Panc1 (cell line): Measurements from ENCODE around the gene RELL1. TPM values are rescaled to one million over a fixed set of nuclear protein-coding genes. Genes with fewer than 3 reads are reported as not detected.

Source experiments
- ATAC-seq: fragments of 200-7000 bp; cut with Tn5 transposase; 2 replicates; pipeline ENCODE4 v1.9.1; 2020; ENCODE audit warnings: mild to moderate bottlenecking, moderate library complexity
- BruUV-seq: library from RNA; stranded (reverse); fragments of 400-500 nt; replicated peaks from 2 replicates; lab custom pipeline; 2021; lab: Mats Ljungman, UMichigan
- CTCF ChIA-PET: fragments of 300-600 bp; sonication (Branson Sonifier 250); formaldehyde crosslinking; loops from one replicate; lab custom pipeline; 2022; ENCODE audit warnings: antibody characterized with exemption; lab: Charles Lee
- POLR2A ChIA-PET: fragments of 300-600 bp; sonication (Branson Sonifier 250); formaldehyde crosslinking; loops from one replicate; lab custom pipeline; 2022; ENCODE audit warnings: antibody characterized with exemption; lab: Charles Lee
- DNase-seq: peaks from one replicate; pipeline ENCODE4 v3.0.0-alpha.2; 2010; ENCODE audit warnings: low read depth, low spot score
- H3K27ac ChIP-seq: 2 replicates; pipeline ENCODE4 v1.5.1; 2011; ENCODE audit warnings: mild to moderate bottlenecking, low read length, inconsistent platforms
- H3K27me3 ChIP-seq: fragments of 200-500 bp; sonication (Bioruptor generic); 2 replicates; pipeline ENCODE4 v1.6.0; 2014; ENCODE audit warnings: low read length, inconsistent platforms; ENCODE audit not compliant: control insufficient read depth, insufficient read depth
- H3K36me3 ChIP-seq: fragments of 200-500 bp; sonication (Bioruptor generic); 2 replicates; pipeline ENCODE4 v1.5.1; 2014; ENCODE audit warnings: inconsistent platforms, mild to moderate bottlenecking, low read length, moderate library complexity; ENCODE audit not compliant: control insufficient read depth, insufficient read depth
- H3K4me1 ChIP-seq: 2 replicates; pipeline ENCODE4 v1.5.1; 2011; ENCODE audit warnings: inconsistent platforms, mild to moderate bottlenecking, low read length, moderate library complexity; ENCODE audit not compliant: control insufficient read depth, insufficient read depth
- H3K4me3 ChIP-seq, 2 experiments: 2 replicates each; pipeline ENCODE4 v1.5.1; 2011 to 2012; ENCODE audit warnings: low read depth in 2 of 2, low read length in 2 of 2, mild to moderate bottlenecking in 2 of 2, inconsistent platforms in 1 of 2, moderate library complexity in 1 of 2
- H3K9me3 ChIP-seq: fragments of 200-500 bp; sonication (Bioruptor generic); 2 replicates; pipeline ENCODE4 v1.5.1; 2014; ENCODE audit warnings: low read depth, mild to moderate bottlenecking, inconsistent platforms, low read length, moderate library complexity; ENCODE audit not compliant: control insufficient read depth, insufficient read depth
- CTCF ChIP-seq: fragments of 450-650 bp; IDR thresholded peaks from 2 replicates; pipeline ENCODE4 v1.5.1; 2017; ENCODE audit warnings: mild to moderate bottlenecking
- POLR2AphosphoS5 ChIP-seq: IDR thresholded peaks from 2 replicates; pipeline ENCODE4 v1.6.1; 2012; ENCODE audit warnings: mild to moderate bottlenecking, low read depth, low read length, moderate library complexity
- REST ChIP-seq, 2 experiments: IDR thresholded peaks; 2 replicates each; pipeline ENCODE4 v1.6.1; 2011 to 2012; ENCODE audit warnings: low read depth in 2 of 2, control low read depth in 1 of 2, low read length in 1 of 2, mild to moderate bottlenecking in 1 of 2, moderate library complexity in 1 of 2; ENCODE audit not compliant: insufficient read depth in 1 of 2
- SIN3A ChIP-seq: IDR thresholded peaks from 2 replicates; pipeline ENCODE4 v1.6.1; 2012; ENCODE audit warnings: low read depth, mild to moderate bottlenecking, low read length, moderate library complexity, borderline replicate concordance; ENCODE audit not compliant: insufficient read depth
- TCF7L2 ChIP-seq: IDR thresholded peaks from 2 replicates; pipeline ENCODE4 v1.6.1; 2011; ENCODE audit warnings: mild to moderate bottlenecking, low read depth, low read length, inconsistent platforms
- in situ Hi-C: cut with HindIII; loops from 2 replicates; pipeline ENCODE4 v1.10.0; 2016; ENCODE audit warnings: low sequenced_read_pairs, low pct_unique_long_range_greater_than_20kb
- intact Hi-C: fragments of 100-400 bp; cut with micrococcal nuclease; formaldehyde crosslinking; loops from one replicate; pipeline ENCODE4 v1.10.0; 2022; ENCODE audit not compliant: unreplicated experiment
- total RNA-seq: library from RNA; stranded (reverse); gene quantifications from one replicate; pipeline ENCODE4 v1.2.1, GENCODE V29; 2021; ENCODE audit not compliant: unreplicated experiment

Gene RELL1
- total RNA-seq, 1 experiment from 2014 or later = 29.1 TPM

- Histone ChIP-seq H3K9me3 (no peaks in the 10 kb centered on the region), H3K4me3 (no peak overlapping the region), H3K4me1 (peaks cover 50% of the 10 kb centered on the region), H3K36me3 (no peaks in the 10 kb centered on the region), H3K27me3 (no peaks in the 10 kb centered on the region), H3K27ac (peak overlapping the region; percentile 75)
- intact Hi-C loops (no loop called here), in situ Hi-C loops (no loop called here)
- BruUV-seq = no TSS peak
- ChIA-PET CTCF (no interaction called here), POLR2A (no interaction called here)
- DNase-seq (no peak), ATAC-seq (no peak)
- no peak for TF ChIP-seq POLR2AphosphoS5
- TF ChIP-seq TCF7L2 = no peak
- TF ChIP-seq REST (IDR thresholded peaks at IDR 0.05; ENCODE audit: insufficient read depth in 1 of 2, low read depth in 2 of 2, low read length in 1 of 2) = no peak
- no peak for TF ChIP-seq CTCF
- TF ChIP-seq SIN3A = no peak
Measured at GRCh38 chr4:37667197-37668100, 18.7 kb downstream of the RELL1 start.

DNA sequence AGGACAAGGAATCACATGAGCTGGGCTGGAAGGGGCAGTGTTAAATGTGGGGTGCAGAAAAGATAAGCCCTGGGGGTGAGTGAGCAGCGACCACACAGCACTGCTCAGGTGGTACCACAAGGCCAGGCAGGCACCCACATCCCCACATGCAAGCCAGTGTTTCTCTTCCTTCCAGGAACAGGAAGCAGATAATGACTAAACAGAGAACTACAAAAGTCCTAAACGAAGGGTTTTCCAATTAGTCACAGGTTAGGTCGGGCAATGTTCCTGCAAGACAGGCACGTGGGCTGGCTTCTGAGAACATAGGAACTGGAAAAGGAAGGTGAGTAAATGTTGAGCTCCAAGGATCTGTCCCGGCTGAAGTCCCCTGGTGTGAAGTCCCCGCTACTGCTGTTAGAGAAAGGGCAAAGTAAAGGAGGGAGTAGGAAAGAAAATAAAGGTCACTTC lies 19.5 kb downstream of the RELL1 start:
- ChIA-PET POLR2A (interaction anchor here (0.6 kb wide), 1 partner anchor 19 kb away, joined by 4 read pairs; no protein-coding TSS in a partner anchor), CTCF (no interaction called here)
- Histone ChIP-seq H3K36me3 (no peaks in the 10 kb centered on the region), H3K4me1 (peaks cover 58% of the 10 kb centered on the region), H3K27me3 (no peaks in the 10 kb centered on the region), H3K4me3 (peak overlapping the region in 1 of 2 experiments; percentile 24; a peak in 2 of 4 replicates), H3K27ac (peak overlapping the region; percentile 75), H3K9me3 (no peaks in the 10 kb centered on the region)
- DNase-seq (peak; percentile 92), ATAC-seq (peak; percentile 86)
- no TSS peak for BruUV-seq
- in situ Hi-C loops (no loop called here), intact Hi-C loops (no loop called here)
- TF ChIP-seq CTCF (peak; percentile 15; the same call in 1 of the 2 replicates), TCF7L2 (peak; percentile 37; the same call in 1 of the 2 replicates), SIN3A (no peak)
